ENCODE data around the gene COMMD1.
A peak's percentile ranks its signal among the peaks of the same experiment; 100 is the strongest.

COMMD1 gene

GRCh38 chr2:62089658-62090057 is 184.2 kb downstream of the COMMD1 start:
- Histone ChIP-seq H3K4me1 (ENCODE audit: insufficient read depth, low read length) (peaks cover 22% of the 10 kb centered on the region), H3K27ac (ENCODE audit: low read depth, low read length) (no peak overlapping the region), H3K9ac (ENCODE audit: low read depth, low read length) (no peak overlapping the region), H3K27me3 (ENCODE audit: insufficient read depth, low read length) (no peaks in the 10 kb centered on the region), H3K9me3 (ENCODE audit: insufficient read depth, low read depth, low read length) (no peaks in the 10 kb centered on the region), H3K4me3 (ENCODE audit: low read length) (no peak overlapping the region), H3K36me3 (ENCODE audit: insufficient read depth, low read length) (no peaks in the 10 kb centered on the region)
- WGBS: 87% methylated on average over 3 of the region's 3 CpGs

DNA sequence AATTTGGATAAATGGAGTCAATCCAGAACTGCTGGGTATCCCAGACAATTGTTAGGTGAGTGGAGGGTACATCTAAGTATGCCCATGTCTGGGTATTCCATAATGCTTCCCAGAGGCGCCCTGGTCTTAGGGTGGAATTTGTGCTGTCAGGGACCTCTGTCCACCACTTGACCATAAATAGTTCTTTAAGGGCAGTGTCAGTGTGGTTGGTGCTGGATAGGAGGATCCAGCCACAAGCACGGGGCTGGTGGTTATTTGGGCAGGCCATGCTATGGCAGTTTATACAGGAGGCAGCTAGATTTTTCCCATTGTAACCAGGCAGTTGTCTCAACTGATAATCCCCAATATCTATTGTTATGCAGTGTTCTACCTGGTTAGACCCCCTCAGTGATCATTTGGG is 186.0 kb downstream of the COMMD1 start:
- Histone ChIP-seq H3K4me1 (ENCODE audit: insufficient read depth, low read length) (peaks cover 28% of the 10 kb centered on the region), H3K9ac (ENCODE audit: low read depth, low read length) (no peak overlapping the region), H3K27me3 (ENCODE audit: insufficient read depth, low read length) (no peaks in the 10 kb centered on the region), H3K36me3 (ENCODE audit: insufficient read depth, low read length) (no peaks in the 10 kb centered on the region), H3K9me3 (ENCODE audit: insufficient read depth, low read depth, low read length) (no peaks in the 10 kb centered on the region), H3K4me3 (ENCODE audit: low read length) (no peak overlapping the region), H3K27ac (ENCODE audit: low read depth, low read length) (no peak overlapping the region)
- WGBS: 95% methylated on average over 2 of the region's 2 CpGs

DNA sequence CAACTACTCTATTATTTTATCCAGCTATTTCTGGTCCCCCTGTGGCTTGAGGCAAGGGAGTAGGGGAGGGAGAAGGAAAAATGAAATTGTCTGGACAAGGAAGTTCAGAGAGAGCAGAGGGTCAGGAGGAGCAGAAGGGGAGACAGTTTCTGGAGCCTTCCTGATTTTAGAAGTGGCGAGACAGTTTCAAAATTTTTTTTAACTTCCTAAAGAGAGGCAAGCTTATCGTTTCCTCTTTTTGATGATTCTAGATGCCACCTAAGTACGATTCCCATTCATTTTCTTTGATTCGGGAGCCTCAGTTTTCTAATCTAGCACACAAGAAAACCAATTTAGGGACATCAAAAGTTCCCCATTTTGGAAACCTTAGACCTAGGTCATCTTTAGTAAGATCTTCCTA is 193.6 kb downstream of the COMMD1 start:
- Histone ChIP-seq H3K4me1 (ENCODE audit: insufficient read depth, low read length) (peaks cover 18% of the 10 kb centered on the region; the same call in 1 of the 2 replicates), H3K27ac (ENCODE audit: low read depth, low read length) (no peak overlapping the region), H3K27me3 (ENCODE audit: insufficient read depth, low read length) (no peaks in the 10 kb centered on the region), H3K9me3 (ENCODE audit: insufficient read depth, low read depth, low read length) (no peaks in the 10 kb centered on the region), H3K36me3 (ENCODE audit: insufficient read depth, low read length) (no peaks in the 10 kb centered on the region), H3K4me3 (ENCODE audit: low read length) (no peak overlapping the region), H3K9ac (ENCODE audit: low read depth, low read length) (no peak overlapping the region)
- WGBS: 94% methylated on average over 4 of the region's 4 CpGs

DNA sequence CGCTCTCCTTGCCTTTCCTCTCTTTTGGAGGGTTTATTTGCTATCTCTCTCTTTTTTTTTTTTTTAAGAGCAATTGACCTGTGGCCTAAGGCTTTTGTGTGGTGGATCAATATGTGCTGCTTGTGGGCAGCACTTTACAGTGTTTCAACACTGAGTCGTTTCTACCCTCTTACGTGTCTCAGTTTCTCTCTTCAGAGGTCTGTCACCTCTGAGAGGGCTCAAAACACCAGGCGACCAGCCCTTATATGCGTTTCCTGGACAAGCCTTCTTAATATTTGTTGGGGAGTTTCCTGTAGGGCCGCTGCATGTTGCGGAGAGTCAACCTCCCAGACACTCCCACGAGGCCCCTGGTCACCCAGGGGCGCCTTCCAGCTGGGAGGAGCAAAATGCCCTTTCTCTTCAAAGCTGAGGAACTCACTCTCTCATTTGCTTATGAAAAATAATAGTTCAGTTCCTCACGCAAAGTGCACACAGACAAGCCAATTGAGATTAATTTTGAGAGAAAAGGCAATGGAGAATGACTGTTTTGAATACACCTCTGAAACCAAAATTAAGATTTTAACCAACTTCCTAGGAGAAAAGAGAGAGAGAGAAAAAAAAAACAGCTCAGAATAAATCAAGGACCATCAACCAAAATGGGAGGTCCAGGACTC is 194.2 kb downstream of the COMMD1 start:
- Histone ChIP-seq H3K4me3 (ENCODE audit: low read length) (no peak overlapping the region), H3K4me1 (ENCODE audit: insufficient read depth, low read length) (peaks cover 12% of the 10 kb centered on the region; the same call in 1 of the 2 replicates), H3K27ac (ENCODE audit: low read depth, low read length) (no peak overlapping the region), H3K36me3 (ENCODE audit: insufficient read depth, low read length) (no peaks in the 10 kb centered on the region), H3K27me3 (ENCODE audit: insufficient read depth, low read length) (no peaks in the 10 kb centered on the region), H3K9me3 (ENCODE audit: insufficient read depth, low read depth, low read length) (no peaks in the 10 kb centered on the region), H3K9ac (ENCODE audit: low read depth, low read length) (no peak overlapping the region)
- WGBS: 89% methylated on average over 9 of the region's 10 CpGs

- H3K36me3 ChIP-seq (ENCODE audit: insufficient read depth, low read length): no peaks in the 10 kb centered on the region
- H3K27ac ChIP-seq (ENCODE audit: low read depth, low read length): no peak overlapping the region
- no peak overlapping the region for H3K9ac ChIP-seq (ENCODE audit: low read depth, low read length)
- H3K4me1 ChIP-seq (ENCODE audit: insufficient read depth, low read length): 0 out of 2 replicates have a peak, but pooled peaks cover 3% of the 10 kb centered on the region
- H3K9me3 ChIP-seq (ENCODE audit: insufficient read depth, low read depth, low read length): no peaks in the 10 kb centered on the region
- WGBS: 94% methylated on average over 2 of the region's 2 CpGs
- H3K4me3 ChIP-seq (ENCODE audit: low read length): no peak overlapping the region
- H3K27me3 ChIP-seq (ENCODE audit: insufficient read depth, low read length): no peaks in the 10 kb centered on the region
Measured at GRCh38 chr2:62101886-62102285, 196.4 kb downstream of the COMMD1 start.

DNA sequence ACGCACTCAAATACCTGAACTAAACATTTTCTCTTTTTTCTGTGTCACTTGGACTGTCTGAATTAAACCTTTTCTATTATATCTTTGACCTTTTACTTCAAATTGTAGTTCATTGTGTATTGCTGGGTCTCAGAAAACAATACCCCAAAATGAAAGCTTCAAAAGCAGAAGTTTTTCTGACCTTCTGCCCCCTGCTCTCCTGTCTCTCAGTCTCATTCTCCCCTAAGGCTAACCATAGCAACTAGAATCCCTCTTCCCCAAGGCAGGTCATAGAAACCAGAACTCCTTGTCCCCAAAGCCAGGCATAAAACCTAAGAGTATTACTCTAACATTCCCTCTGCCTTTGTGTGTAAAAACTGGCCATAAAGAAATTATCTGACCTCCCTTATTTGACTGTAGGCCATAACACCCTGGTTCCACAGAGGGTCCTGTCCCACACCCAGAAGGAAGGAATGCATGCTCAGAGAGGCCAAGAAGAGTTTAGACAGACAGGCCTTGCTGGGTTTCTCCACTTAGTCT is 197.0 kb downstream of the COMMD1 start:
- no peaks in the 10 kb centered on the region for H3K36me3 ChIP-seq (ENCODE audit: insufficient read depth, low read length)
- H3K9ac ChIP-seq (ENCODE audit: low read depth, low read length): no peak overlapping the region
- H3K9me3 ChIP-seq (ENCODE audit: insufficient read depth, low read depth, low read length): no peaks in the 10 kb centered on the region
- no peaks in the 10 kb centered on the region for H3K27me3 ChIP-seq (ENCODE audit: insufficient read depth, low read length)
- no peak overlapping the region for H3K27ac ChIP-seq (ENCODE audit: low read depth, low read length)
- 98% methylated on average over 1 of the region's 1 CpG for WGBS
- 0 out of 2 replicates have a peak, but pooled peaks cover 3% of the 10 kb centered on the region for H3K4me1 ChIP-seq (ENCODE audit: insufficient read depth, low read length)
- H3K4me3 ChIP-seq (ENCODE audit: low read length): no peak overlapping the region

- Histone ChIP-seq H3K4me1 (ENCODE audit: insufficient read depth, low read length) (peaks cover 35% of the 10 kb centered on the region), H3K4me3 (ENCODE audit: low read length) (no peak overlapping the region), H3K9ac (ENCODE audit: low read depth, low read length) (no peak overlapping the region), H3K27me3 (ENCODE audit: insufficient read depth, low read length) (no peaks in the 10 kb centered on the region), H3K36me3 (ENCODE audit: insufficient read depth, low read length) (no peaks in the 10 kb centered on the region), H3K9me3 (ENCODE audit: insufficient read depth, low read depth, low read length) (no peaks in the 10 kb centered on the region), H3K27ac (ENCODE audit: low read depth, low read length) (no peak overlapping the region)
- 88% methylated on average over 2 of the region's 2 CpGs for WGBS
Measured at GRCh38 chr2:62109554-62109953, 204.1 kb downstream of the COMMD1 start.

- Histone ChIP-seq H3K27me3 (ENCODE audit: insufficient read depth, low read length) (no peaks in the 10 kb centered on the region), H3K4me1 (ENCODE audit: insufficient read depth, low read length) (peaks cover 39% of the 10 kb centered on the region), H3K27ac (ENCODE audit: low read depth, low read length) (no peak overlapping the region), H3K36me3 (ENCODE audit: insufficient read depth, low read length) (no peaks in the 10 kb centered on the region), H3K9me3 (ENCODE audit: insufficient read depth, low read depth, low read length) (no peaks in the 10 kb centered on the region), H3K9ac (ENCODE audit: low read depth, low read length) (no peak overlapping the region), H3K4me3 (ENCODE audit: low read length) (no peak overlapping the region)
- WGBS: 66% methylated on average over 3 of the region's 4 CpGs
Measured at GRCh38 chr2:62110415-62111025, 205.0 kb downstream of the COMMD1 start.

- no peaks in the 10 kb centered on the region for H3K27me3 ChIP-seq (ENCODE audit: insufficient read depth, low read length)
- 52% methylated on average over 2 of the region's 2 CpGs for WGBS
Measured at GRCh38 chr2:62112179-62112578, 206.7 kb downstream of the COMMD1 start.

GRCh38 chr2:62114564-62114963 is 209.1 kb downstream of the COMMD1 start:
- WGBS: 79% methylated on average over 5 of the region's 5 CpGs
- H3K36me3 ChIP-seq (ENCODE audit: insufficient read depth, low read length): no peaks in the 10 kb centered on the region
- no peaks in the 10 kb centered on the region for H3K9me3 ChIP-seq (ENCODE audit: insufficient read depth, low read depth, low read length)

More at GRCh38 chr2:62112179-62112578, 206.7 kb downstream of the COMMD1 start:
- Histone ChIP-seq H3K9ac (ENCODE audit: low read depth, low read length) (no peak overlapping the region), H3K27ac (ENCODE audit: low read depth, low read length) (peak overlapping the region; percentile 26; the same call in 1 of the 2 replicates), H3K36me3 (ENCODE audit: insufficient read depth, low read length) (no peaks in the 10 kb centered on the region), H3K4me3 (ENCODE audit: low read length) (no peak overlapping the region), H3K4me1 (ENCODE audit: insufficient read depth, low read length) (peaks cover 39% of the 10 kb centered on the region), H3K9me3 (ENCODE audit: insufficient read depth, low read depth, low read length) (no peaks in the 10 kb centered on the region)

DNA sequence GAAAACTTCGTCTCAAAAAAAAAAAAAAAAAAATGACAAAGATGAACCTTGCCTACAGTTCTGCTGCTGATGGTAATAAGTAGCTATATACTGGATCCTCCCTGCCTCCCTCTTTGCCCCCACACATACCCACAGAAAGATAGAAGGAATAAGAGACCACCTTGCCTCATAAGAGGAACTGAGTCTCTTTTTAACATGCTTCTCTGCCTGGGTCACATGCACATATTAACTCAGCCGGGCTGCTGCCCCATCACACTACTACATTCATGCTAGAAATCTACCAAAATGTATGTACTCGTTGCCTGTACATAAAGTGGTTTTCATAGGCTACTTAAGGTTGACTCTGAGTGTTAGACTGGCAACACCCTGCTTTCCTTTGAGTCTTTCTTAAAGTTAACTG is 211.5 kb downstream of the COMMD1 start:
- H3K36me3 ChIP-seq (ENCODE audit: insufficient read depth, low read length): no peaks in the 10 kb centered on the region
- H3K9ac ChIP-seq (ENCODE audit: low read depth, low read length): no peak overlapping the region
- H3K4me3 ChIP-seq (ENCODE audit: low read length): no peak overlapping the region
- no peak overlapping the region for H3K27ac ChIP-seq (ENCODE audit: low read depth, low read length)
- WGBS: 92% methylated on average over 3 of the region's 3 CpGs
- H3K4me1 ChIP-seq (ENCODE audit: insufficient read depth, low read length): peaks cover 16% of the 10 kb centered on the region
- no peaks in the 10 kb centered on the region for H3K27me3 ChIP-seq (ENCODE audit: insufficient read depth, low read length)
- H3K9me3 ChIP-seq (ENCODE audit: insufficient read depth, low read depth, low read length): no peaks in the 10 kb centered on the region

More at GRCh38 chr2:62114564-62114963, 209.1 kb downstream of the COMMD1 start:
- Histone ChIP-seq H3K27me3 (ENCODE audit: insufficient read depth, low read length) (no peaks in the 10 kb centered on the region), H3K27ac (ENCODE audit: low read depth, low read length) (no peak overlapping the region), H3K4me3 (ENCODE audit: low read length) (no peak overlapping the region), H3K4me1 (ENCODE audit: insufficient read depth, low read length) (peaks cover 39% of the 10 kb centered on the region), H3K9ac (ENCODE audit: low read depth, low read length) (no peak overlapping the region)
